GM12878 (cell line): Measurements from ENCODE around the gene FKBP8. TPM values are rescaled to one million over a fixed set of nuclear protein-coding genes. Genes with fewer than 3 reads are reported as not detected.
A peak's percentile ranks its signal among the peaks of the same experiment; 100 is the strongest.

Source experiments
- ATAC-seq: fragments of 200-7000 bp; cut with Tn5 transposase; 3 replicates; pipeline ENCODE4 v1.9.1; 2020; ENCODE audit warnings: mild to moderate bottlenecking, moderate library complexity
- BruUV-seq: library from RNA; stranded (reverse); fragments of 400-500 nt; replicated peaks from 2 replicates; lab custom pipeline; 2021; lab: Mats Ljungman, UMichigan
- CTCF ChIA-PET: fragments of 300-600 bp; sonication (Branson Sonifier 250); formaldehyde crosslinking; extraction: SDS; loops from one replicate; lab custom pipeline; 2021; ENCODE audit warnings: inconsistent platforms; lab: Yijun Ruan, JAX
- POLR2A ChIA-PET: fragments of 350-600 bp; formaldehyde crosslinking; extraction: SDS; loops from one replicate; lab custom pipeline; 2021; ENCODE audit warnings: inconsistent platforms; lab: Charles Lee
- RAD21 ChIA-PET: fragments of 300-600 bp; sonication (Branson Sonifier 250); formaldehyde crosslinking; loops from one replicate; lab custom pipeline; 2023; ENCODE audit warnings: antibody characterized with exemption; ENCODE audit not compliant: unreplicated experiment; lab: Charles Lee
- SMC1A ChIA-PET: fragments of 300-600 bp; sonication (Branson Sonifier 250); formaldehyde crosslinking; loops from one replicate; lab custom pipeline; 2023; ENCODE audit not compliant: unreplicated experiment, uncharacterized antibody; lab: Charles Lee
- DNase-seq: peaks from one replicate; pipeline ENCODE4 v3.0.0-alpha.2; 2011; ENCODE audit warnings: low read depth, low spot score
- FAIRE-seq: peaks from 3 replicates; lab custom pipeline; 2011; peaks lifted over from hg19 to GRCh38; lab: Jason Lieb, UNC
- H2AFZ ChIP-seq: 2 replicates; pipeline ENCODE4 v1.6.0; 2011; ENCODE audit warnings: low read depth, low read length, control low read depth; ENCODE audit not compliant: control insufficient read depth
- H3K27ac ChIP-seq: 2 replicates; pipeline ENCODE4 v1.5.1; 2011; ENCODE audit warnings: control low read depth; ENCODE audit not compliant: control insufficient read depth, insufficient read depth
- H3K27me3 ChIP-seq, 2 experiments: replicated peaks in 1 of 2; 2 replicates each; pipeline versions ENCODE4 v1.6.0 to v1.6.1; 2011; ENCODE audit warnings: low read length in 1 of 2; ENCODE audit not compliant: control insufficient read depth in 2 of 2, insufficient read depth in 2 of 2
- H3K36me3 ChIP-seq, 2 experiments: 2 replicates each; pipeline ENCODE4 v1.5.1; 2011; ENCODE audit warnings: low read length in 1 of 2; ENCODE audit not compliant: control insufficient read depth in 2 of 2, insufficient read depth in 2 of 2
- H3K4me1 ChIP-seq: 2 replicates; pipeline ENCODE4 v1.6.1; 2011; ENCODE audit warnings: mild to moderate bottlenecking, low read length, moderate library complexity, mixed read lengths; ENCODE audit not compliant: control insufficient read depth, insufficient read depth
- H3K4me2 ChIP-seq: 2 replicates; pipeline ENCODE4 v1.6.0; 2011; ENCODE audit warnings: control low read depth; ENCODE audit not compliant: control insufficient read depth, insufficient read depth
- H3K4me3 ChIP-seq: fragments of 200-600 bp; sonication (generic); 2 replicates; pipeline ENCODE4 v1.5.1; 2016
- H3K79me2 ChIP-seq: 2 replicates; pipeline ENCODE4 v1.6.0; 2011; ENCODE audit warnings: low read length; ENCODE audit not compliant: control insufficient read depth, insufficient read depth
- H3K9ac ChIP-seq: 2 replicates; pipeline ENCODE4 v1.8.0; 2011; ENCODE audit warnings: low read length, control low read depth, mixed read lengths; ENCODE audit not compliant: control insufficient read depth, insufficient read depth
- H3K9me3 ChIP-seq: replicated peaks from 3 replicates; pipeline ENCODE4 v1.5.1; 2011; ENCODE audit warnings: mild to moderate bottlenecking, low read length; ENCODE audit not compliant: control insufficient read depth, insufficient read depth
- H4K20me1 ChIP-seq: 2 replicates; pipeline ENCODE4 v1.6.0; 2011; ENCODE audit not compliant: control insufficient read depth, insufficient read depth
- CEBPB ChIP-seq, 2 experiments: fragments of 150-350 bp in 1 of 2; IDR thresholded peaks; 2 replicates each; pipeline ENCODE4 v1.6.1; 2012 to 2014; ENCODE audit warnings: low read depth in 2 of 2, low read length in 2 of 2, borderline replicate concordance in 1 of 2, inconsistent platforms in 1 of 2
- CREB1 ChIP-seq: IDR thresholded peaks from 2 replicates; pipeline ENCODE4 v1.6.1; 2012; ENCODE audit warnings: low read depth, mild to moderate bottlenecking, inconsistent platforms
- KLF5 ChIP-seq: fragments of 450-650 bp; IDR thresholded peaks from 2 replicates; pipeline ENCODE4 v1.6.1; 2014; ENCODE audit warnings: mild to moderate bottlenecking; ENCODE audit not compliant: partially characterized antibody
- TCF3 ChIP-seq: IDR thresholded peaks from 2 replicates; pipeline ENCODE4 v1.6.1; 2012; ENCODE audit warnings: low read depth, mild to moderate bottlenecking, low read length, borderline replicate concordance; ENCODE audit not compliant: insufficient read depth
- WGBS: methylation state at CpG from one replicate; pipeline ENCODE4 v1.1.6; 2016; ENCODE audit warnings: low lambda C conversion rate; ENCODE audit not compliant: insufficient replicate concordance, insufficient coverage; ENCODE audit errors: missing lambda C conversion rate; 5-methylcytosine and 5-hydroxymethylcytosine counted together
- in situ Hi-C: fragments of 300-500 bp; cut with MboI; formaldehyde crosslinking; loops from 9 replicates; pipeline ENCODE4 v1.14.3; 2018; ENCODE audit warnings: mixed read lengths
- intact Hi-C: fragments of 100-400 bp; cut with micrococcal nuclease; formaldehyde crosslinking; loops from one replicate; pipeline ENCODE4 v1.14.2; 2022; ENCODE audit not compliant: unreplicated experiment
- polyA plus RNA-seq, 11 experiments: library from polyadenylated mRNA; depleted of rRNA in 4 of 11; unstranded in 6 of 11; stranded (reverse) in 5 of 11; fragments of >200 nt; fragmentation: Nextera tagmentation in 4 of 11; fragmentation: Illumina TruSeq in 1 of 11; extraction: Ambion mirVana in 4 of 11; extraction: Trizol in 1 of 11; gene quantifications; 1 replicate in 1 of 11; 2 replicates in 10 of 11; pipeline versions ENCODE4 v1.2.1 to v1.2.3, GENCODE V29; 2011 to 2016; ENCODE audit warnings: inconsistent platforms in 2 of 11, missing spikeins in 2 of 11, low read depth in 1 of 11
- total RNA-seq, 4 experiments: library from RNA; depleted of rRNA in 3 of 4; stranded (reverse); fragments of >200 nt in 3 of 4; fragmentation: Illumina TruSeq in 1 of 4; extraction: Trizol in 1 of 4; gene quantifications; 2 replicates each; pipeline versions ENCODE4 v1.2.1 to v1.2.3, GENCODE V29; 2013 to 2021

FKBP8 gene
- total and polyA plus RNA-seq, 10 of the 15 experiments (the other 5 are each of a cell fraction or from before 2014, with no cell fraction given), result 0.13 to 205 (median 95.4) TPM

DNA sequence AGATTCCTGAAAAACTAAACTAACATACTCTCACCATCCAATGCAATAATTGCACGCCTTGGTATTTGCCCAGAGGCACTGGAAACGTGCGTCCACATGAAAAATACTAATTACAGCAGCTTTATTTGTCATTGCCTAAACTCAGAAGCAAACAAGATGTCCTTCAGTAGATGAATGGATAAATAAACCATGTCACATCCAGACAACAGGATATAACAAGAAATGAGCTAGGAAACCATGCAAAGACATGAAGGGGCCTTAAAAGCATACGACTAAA is 46.5 kb downstream of the FKBP8 start:
- ChIA-PET CTCF (interaction anchor here (0.7 to 1.2 kb wide), 2 partner anchors 18 to 91 kb away, joined by 3 read pairs; no protein-coding TSS in a partner anchor), POLR2A (interaction anchor here (1.3 kb wide), 1 partner anchor 25 kb away, joined by 4 read pairs; the partner anchor contains the start of gene ELL), SMC1A (interaction anchor here (1.1 to 1.6 kb wide), 3 partner anchors 13 to 22 kb away, joined by 3 to 6 read pairs (median 3); no protein-coding TSS in a partner anchor), RAD21 (interaction anchor here (1.0 to 2.0 kb wide), 3 partner anchors 10 to 23 kb away, joined by 3 to 4 read pairs (median 3); no protein-coding TSS in a partner anchor)
- H3K27me3 ChIP-seq, result no peaks in the 10 kb centered on the region
- H3K9ac ChIP-seq, result no peak overlapping the region
- TF ChIP-seq KLF5 (no peak), CEBPB (IDR thresholded peaks at IDR 0.05; ENCODE audit: borderline replicate concordance in 1 of 2, low read depth in 2 of 2, low read length in 2 of 2) (no peak)
- no peak for ATAC-seq
- no peak for FAIRE-seq
- DNase-seq, result no peak
- no peak overlapping the region for H3K27ac ChIP-seq
- intact Hi-C loops, result no loop called here
- WGBS, result 77% methylated on average over 4 of the region's 4 CpGs
- peaks cover 2 to 4% of the 10 kb centered on the region in 2 experiments; a peak in 3 of 4 replicates for H3K36me3 ChIP-seq
- H4K20me1 ChIP-seq, result peaks cover 12% of the 10 kb centered on the region
- peaks cover 79% of the 10 kb centered on the region for H3K79me2 ChIP-seq
- BruUV-seq, result no TSS peak
- H3K4me1 ChIP-seq, result peaks cover 32% of the 10 kb centered on the region
- in situ Hi-C loops, result no loop called here
- no peaks in the 10 kb centered on the region for H3K9me3 ChIP-seq
- no peak overlapping the region for H3K4me3 ChIP-seq
- H3K4me2 ChIP-seq, result no peak overlapping the region
- no peak overlapping the region for H2AFZ ChIP-seq

DNA sequence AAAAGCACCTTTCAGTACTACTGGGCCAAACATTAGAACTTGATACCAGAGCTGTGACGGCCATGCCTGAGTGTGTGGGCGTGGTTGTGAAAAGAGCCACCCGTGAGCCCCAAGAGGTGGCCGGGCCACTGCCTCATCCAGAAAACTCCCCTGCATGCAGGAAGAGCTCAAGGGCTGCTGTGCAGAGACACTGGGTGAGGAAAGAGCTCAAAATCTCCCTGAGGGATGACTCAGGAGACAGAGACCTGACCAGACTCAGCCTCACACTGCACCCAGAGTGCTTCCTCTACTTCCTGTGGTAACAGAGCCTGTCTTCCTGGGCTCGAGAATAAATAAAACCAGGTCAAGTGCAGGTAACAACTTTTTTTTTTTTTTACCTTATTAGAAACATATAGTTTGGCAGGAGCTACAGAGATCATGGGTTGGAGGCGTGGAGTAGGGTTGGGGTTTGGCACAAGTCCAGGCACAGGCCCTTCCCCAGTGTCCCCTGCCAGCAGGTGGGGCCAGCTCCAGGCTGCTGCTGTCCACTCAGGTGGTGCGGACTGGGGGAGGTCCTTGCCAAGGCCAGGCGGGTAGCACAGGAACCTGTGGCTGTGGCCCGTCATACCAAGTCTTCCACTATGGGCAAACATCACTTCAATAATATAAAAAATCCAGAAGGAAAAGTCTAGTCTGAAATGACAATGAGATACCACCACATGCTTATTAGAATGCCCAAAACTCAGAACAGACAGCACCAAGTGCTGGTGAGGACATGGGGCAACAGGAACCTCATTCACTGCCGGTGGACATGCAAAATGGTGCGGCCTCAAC is 47.0 kb downstream of the FKBP8 start:
- DNase-seq (no peak), FAIRE-seq (no peak), ATAC-seq (peak; percentile 77)
- peaks cover 75% of the 10 kb centered on the region for H3K79me2 ChIP-seq
- H3K4me3 ChIP-seq, result no peak overlapping the region
- H3K9me3 ChIP-seq, result no peaks in the 10 kb centered on the region
- ChIA-PET RAD21 (interaction anchor here (1.0 to 2.0 kb wide), 3 partner anchors 22 to 92 kb away, joined by 3 to 4 read pairs (median 3); partner anchors contain the start of gene REX1BD), CTCF (interaction anchor here (1.2 kb wide), 1 partner anchor 18 kb away, joined by 3 read pairs; no protein-coding TSS in a partner anchor), POLR2A (interaction anchor here (1.0 to 1.3 kb wide), 2 partner anchors 25 to 85 kb away, joined by 3 to 4 read pairs; partner anchors contain the start of gene ELL), SMC1A (interaction anchor here (1.1 to 1.6 kb wide), 3 partner anchors 13 to 22 kb away, joined by 3 to 6 read pairs (median 3); no protein-coding TSS in a partner anchor)
- H3K4me1 ChIP-seq, result peaks cover 32% of the 10 kb centered on the region
- peaks cover 3 to 4% of the 10 kb centered on the region in 2 experiments; a peak in 3 of 4 replicates for H3K36me3 ChIP-seq
- H3K4me2 ChIP-seq, result no peak overlapping the region
- no peaks in the 10 kb centered on the region for H3K27me3 ChIP-seq
- H3K27ac ChIP-seq, result no peak overlapping the region; the same call in 1 of the 2 replicates
- WGBS, result 40% methylated on average over 11 of the region's 11 CpGs
- no TSS peak for BruUV-seq
- intact Hi-C loops, result no loop called here
- TF ChIP-seq TCF3 (no peak), CREB1 (0 out of 2 replicates have a peak, but pooled peaks have one; percentile 17)
- H4K20me1 ChIP-seq, result peaks cover 12% of the 10 kb centered on the region
- H3K9ac ChIP-seq, result no peak overlapping the region
- in situ Hi-C loops, result no loop called here
- no peak overlapping the region for H2AFZ ChIP-seq
